ENCODE results near the gene NOP56. TPM values are rescaled to one million over a fixed set of nuclear protein-coding genes. Genes with fewer than 3 reads are reported as not detected.

NOP56 gene
- total and polyA plus RNA-seq, 9 of the 15 experiments (the other 6 are each of a cell fraction or from before 2014, with no cell fraction given) = 295 to 697 (median 439) TPM

DNA sequence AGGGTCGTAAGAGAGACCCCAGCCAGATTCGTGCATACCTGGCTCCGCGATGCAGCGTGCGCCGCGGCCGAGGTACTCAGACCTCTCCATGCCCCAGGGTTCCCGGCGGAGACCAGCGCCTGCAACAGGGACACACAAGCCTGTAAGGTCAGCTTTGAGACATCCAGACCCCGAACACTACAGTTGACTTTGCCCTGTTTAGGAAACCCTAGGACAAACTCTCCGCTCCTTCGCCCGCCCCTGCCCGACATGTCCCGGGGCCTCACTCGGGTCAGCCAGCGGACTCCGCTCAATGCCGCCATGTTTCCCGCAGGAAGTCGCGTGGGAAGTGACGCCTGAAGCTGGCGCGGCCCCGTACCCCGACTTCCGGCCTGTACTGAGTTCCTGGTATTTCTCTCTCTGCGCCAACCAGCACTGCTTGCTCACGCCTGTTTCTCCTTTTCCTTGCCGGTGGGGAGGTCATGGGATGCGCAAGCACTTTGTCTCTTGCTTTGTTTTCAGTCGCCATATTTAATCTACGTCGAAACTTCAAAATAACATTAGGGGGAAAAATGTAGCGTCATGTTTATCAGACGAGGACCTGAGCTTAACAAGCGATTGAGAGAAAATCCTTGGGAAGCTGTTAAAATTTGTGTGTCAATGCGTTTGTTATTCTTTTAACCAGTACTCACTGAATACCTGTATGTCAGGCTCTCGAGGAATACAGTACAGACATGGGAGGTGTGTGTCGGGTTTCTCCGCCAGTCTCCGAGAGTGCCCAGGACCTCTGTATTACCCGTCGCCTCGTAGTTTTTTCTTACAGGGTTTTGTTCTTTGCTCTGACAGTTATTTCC, 11.7 kb downstream of the NOP56 start, which contains the start of gene IDH3B (continued):
- TF ChIP-seq, protein P1, sequence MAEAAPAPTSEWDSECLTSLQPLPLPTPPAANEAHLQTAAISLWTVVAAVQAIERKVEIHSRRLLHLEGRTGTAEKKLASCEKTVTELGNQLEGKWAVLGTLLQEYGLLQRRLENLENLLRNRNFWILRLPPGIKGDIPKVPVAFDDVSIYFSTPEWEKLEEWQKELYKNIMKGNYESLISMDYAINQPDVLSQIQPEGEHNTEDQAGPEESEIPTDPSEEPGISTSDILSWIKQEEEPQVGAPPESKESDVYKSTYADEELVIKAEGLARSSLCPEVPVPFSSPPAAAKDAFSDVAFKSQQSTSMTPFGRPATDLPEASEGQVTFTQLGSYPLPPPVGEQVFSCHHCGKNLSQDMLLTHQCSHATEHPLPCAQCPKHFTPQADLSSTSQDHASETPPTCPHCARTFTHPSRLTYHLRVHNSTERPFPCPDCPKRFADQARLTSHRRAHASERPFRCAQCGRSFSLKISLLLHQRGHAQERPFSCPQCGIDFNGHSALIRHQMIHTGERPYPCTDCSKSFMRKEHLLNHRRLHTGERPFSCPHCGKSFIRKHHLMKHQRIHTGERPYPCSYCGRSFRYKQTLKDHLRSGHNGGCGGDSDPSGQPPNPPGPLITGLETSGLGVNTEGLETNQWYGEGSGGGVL (CRISPR knock-in tag; IDR thresholded peaks at IDR 0.05) = no peak
- TF ChIP-seq SIRT6 (IDR thresholded peaks at IDR 0.05; ENCODE audit: low read depth, low read length) = no peak
- TF ChIP-seq RNF2 (IDR thresholded peaks at IDR 0.05) = peak; percentile 69
- TF ChIP-seq DDX20 (tag; IDR thresholded peaks at IDR 0.05; ENCODE audit: low read depth) = no peak
- TF ChIP-seq, protein P2, sequence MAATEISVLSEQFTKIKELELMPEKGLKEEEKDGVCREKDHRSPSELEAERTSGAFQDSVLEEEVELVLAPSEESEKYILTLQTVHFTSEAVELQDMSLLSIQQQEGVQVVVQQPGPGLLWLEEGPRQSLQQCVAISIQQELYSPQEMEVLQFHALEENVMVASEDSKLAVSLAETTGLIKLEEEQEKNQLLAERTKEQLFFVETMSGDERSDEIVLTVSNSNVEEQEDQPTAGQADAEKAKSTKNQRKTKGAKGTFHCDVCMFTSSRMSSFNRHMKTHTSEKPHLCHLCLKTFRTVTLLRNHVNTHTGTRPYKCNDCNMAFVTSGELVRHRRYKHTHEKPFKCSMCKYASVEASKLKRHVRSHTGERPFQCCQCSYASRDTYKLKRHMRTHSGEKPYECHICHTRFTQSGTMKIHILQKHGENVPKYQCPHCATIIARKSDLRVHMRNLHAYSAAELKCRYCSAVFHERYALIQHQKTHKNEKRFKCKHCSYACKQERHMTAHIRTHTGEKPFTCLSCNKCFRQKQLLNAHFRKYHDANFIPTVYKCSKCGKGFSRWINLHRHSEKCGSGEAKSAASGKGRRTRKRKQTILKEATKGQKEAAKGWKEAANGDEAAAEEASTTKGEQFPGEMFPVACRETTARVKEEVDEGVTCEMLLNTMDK (IDR thresholded peaks at IDR 0.05; ENCODE audit: borderline replicate concordance, insufficient read depth, low read depth, low read length, poor library complexity, severe bottlenecking) = no peak
- TF ChIP-seq, protein P3, sequence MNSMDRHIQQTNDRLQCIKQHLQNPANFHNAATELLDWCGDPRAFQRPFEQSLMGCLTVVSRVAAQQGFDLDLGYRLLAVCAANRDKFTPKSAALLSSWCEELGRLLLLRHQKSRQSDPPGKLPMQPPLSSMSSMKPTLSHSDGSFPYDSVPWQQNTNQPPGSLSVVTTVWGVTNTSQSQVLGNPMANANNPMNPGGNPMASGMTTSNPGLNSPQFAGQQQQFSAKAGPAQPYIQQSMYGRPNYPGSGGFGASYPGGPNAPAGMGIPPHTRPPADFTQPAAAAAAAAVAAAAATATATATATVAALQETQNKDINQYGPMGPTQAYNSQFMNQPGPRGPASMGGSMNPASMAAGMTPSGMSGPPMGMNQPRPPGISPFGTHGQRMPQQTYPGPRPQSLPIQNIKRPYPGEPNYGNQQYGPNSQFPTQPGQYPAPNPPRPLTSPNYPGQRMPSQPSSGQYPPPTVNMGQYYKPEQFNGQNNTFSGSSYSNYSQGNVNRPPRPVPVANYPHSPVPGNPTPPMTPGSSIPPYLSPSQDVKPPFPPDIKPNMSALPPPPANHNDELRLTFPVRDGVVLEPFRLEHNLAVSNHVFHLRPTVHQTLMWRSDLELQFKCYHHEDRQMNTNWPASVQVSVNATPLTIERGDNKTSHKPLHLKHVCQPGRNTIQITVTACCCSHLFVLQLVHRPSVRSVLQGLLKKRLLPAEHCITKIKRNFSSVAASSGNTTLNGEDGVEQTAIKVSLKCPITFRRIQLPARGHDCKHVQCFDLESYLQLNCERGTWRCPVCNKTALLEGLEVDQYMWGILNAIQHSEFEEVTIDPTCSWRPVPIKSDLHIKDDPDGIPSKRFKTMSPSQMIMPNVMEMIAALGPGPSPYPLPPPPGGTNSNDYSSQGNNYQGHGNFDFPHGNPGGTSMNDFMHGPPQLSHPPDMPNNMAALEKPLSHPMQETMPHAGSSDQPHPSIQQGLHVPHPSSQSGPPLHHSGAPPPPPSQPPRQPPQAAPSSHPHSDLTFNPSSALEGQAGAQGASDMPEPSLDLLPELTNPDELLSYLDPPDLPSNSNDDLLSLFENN (IDR thresholded peaks at IDR 0.05; ENCODE audit: low read depth in 2 of 2, low read length in 2 of 2) = no peak
- no peak for TF ChIP-seq SREBF2 (CRISPR knock-in tag; IDR thresholded peaks at IDR 0.05)
- no peak for TF ChIP-seq SP2 (IDR thresholded peaks at IDR 0.05; ENCODE audit: extremely low read depth, low read depth, low read length, poor library complexity, severe bottlenecking)
- peak; percentile 94 for TF ChIP-seq ETV5 (CRISPR knock-in tag; IDR thresholded peaks at IDR 0.05; ENCODE audit: low read depth)
- no peak for TF ChIP-seq ZNF778 (CRISPR knock-in tag; IDR thresholded peaks at IDR 0.05)
- TF ChIP-seq, protein P4, sequence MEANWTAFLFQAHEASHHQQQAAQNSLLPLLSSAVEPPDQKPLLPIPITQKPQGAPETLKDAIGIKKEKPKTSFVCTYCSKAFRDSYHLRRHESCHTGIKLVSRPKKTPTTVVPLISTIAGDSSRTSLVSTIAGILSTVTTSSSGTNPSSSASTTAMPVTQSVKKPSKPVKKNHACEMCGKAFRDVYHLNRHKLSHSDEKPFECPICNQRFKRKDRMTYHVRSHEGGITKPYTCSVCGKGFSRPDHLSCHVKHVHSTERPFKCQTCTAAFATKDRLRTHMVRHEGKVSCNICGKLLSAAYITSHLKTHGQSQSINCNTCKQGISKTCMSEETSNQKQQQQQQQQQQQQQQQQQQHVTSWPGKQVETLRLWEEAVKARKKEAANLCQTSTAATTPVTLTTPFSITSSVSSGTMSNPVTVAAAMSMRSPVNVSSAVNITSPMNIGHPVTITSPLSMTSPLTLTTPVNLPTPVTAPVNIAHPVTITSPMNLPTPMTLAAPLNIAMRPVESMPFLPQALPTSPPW (CRISPR knock-in tag; IDR thresholded peaks at IDR 0.05) = no peak
- TF ChIP-seq ETV1 (tag; conservative IDR thresholded peaks at IDR 0.05; ENCODE audit: low read depth) = peak; percentile 91
- TF ChIP-seq NFIC (IDR thresholded peaks at IDR 0.05) = peak; percentile 30; the same call in 1 of the 2 replicates
- peak; percentile 76 to 77 for TF ChIP-seq ETV6 (IDR thresholded peaks at IDR 0.05; ENCODE audit: borderline replicate concordance in 1 of 2, low read depth in 2 of 2, low read length in 1 of 2)
- TF ChIP-seq ETV6 (CRISPR knock-in tag; IDR thresholded peaks at IDR 0.05; ENCODE audit: borderline replicate concordance) = no peak
- peak; percentile 94 for TF ChIP-seq TAF1 (IDR thresholded peaks at IDR 0.05; ENCODE audit: control insufficient read depth, extremely low read depth, insufficient read depth, low read length, severe bottlenecking)
- no peak for TF ChIP-seq SRSF3 (IDR thresholded peaks at IDR 0.05; ENCODE audit: insufficient read depth, low read length)

Data from K562 (cell line).